UCSD-AML1 (cell line): Measurements from ENCODE around the gene SLC6A5.
A peak's percentile ranks its signal among the peaks of the same experiment; 100 is the strongest.
"Not testable (repeated sequence)": the region's sequence is repeated elsewhere in the genome, so short reads cannot be mapped to it uniquely, and the experiment has no call there.

ENCODE experiments used
- DNase-seq: peaks from one replicate; lab custom pipeline; 2025; ENCODE audit not compliant: unreplicated experiment; lab: John Stamatoyannopoulos, UW

Gene SLC6A5

GRCh38 chr11:20599221-20600019 is at the start of gene SLC6A5:
Gene SLC6A5 (plus strand): TSS chr11:20599608. CDS start chr11:20599673, 65 bp downstream.
- peak; percentile 32 for DNase-seq

GRCh38 chr11:20551096-20551495 is 48.3 kb upstream of the SLC6A5 start:
- DNase-seq, result no peak

- no peak for DNase-seq
Observed at GRCh38 chr11:20555783-20556182, 43.6 kb upstream of the SLC6A5 start.

GRCh38 chr11:20556396-20556795 is 43.0 kb upstream of the SLC6A5 start:
- DNase-seq, result not testable (repeated sequence)

- DNase-seq, result no peak
Observed at GRCh38 chr11:20558741-20559140, 40.7 kb upstream of the SLC6A5 start.

GRCh38 chr11:20559523-20560300 is 39.7 kb upstream of the SLC6A5 start:
- no peak for DNase-seq

GRCh38 chr11:20561915-20562314 is 37.5 kb upstream of the SLC6A5 start:
- no peak for DNase-seq

- DNase-seq, result no peak
Observed at GRCh38 chr11:20563866-20564265, 35.5 kb upstream of the SLC6A5 start.

- DNase-seq, result no peak
Observed at GRCh38 chr11:20564846-20565635, 34.4 kb upstream of the SLC6A5 start.

GRCh38 chr11:20566115-20566514 is 33.3 kb upstream of the SLC6A5 start:
- not testable (repeated sequence) for DNase-seq

GRCh38 chr11:20566591-20567434 is 32.6 kb upstream of the SLC6A5 start:
- DNase-seq, result no peak

- DNase-seq, result not testable (repeated sequence)
Observed at GRCh38 chr11:20579725-20580124, 19.7 kb upstream of the SLC6A5 start.

- no peak for DNase-seq
Observed at GRCh38 chr11:20583201-20583600, 16.2 kb upstream of the SLC6A5 start.

- no peak for DNase-seq
Observed at GRCh38 chr11:20584093-20584774, 15.2 kb upstream of the SLC6A5 start.

GRCh38 chr11:20589796-20590195 is 9.6 kb upstream of the SLC6A5 start:
- no peak for DNase-seq

- DNase-seq, result no peak
Observed at GRCh38 chr11:20590381-20590780, 9.0 kb upstream of the SLC6A5 start.

- DNase-seq, result no peak
Observed at GRCh38 chr11:20592741-20593140, 6.7 kb upstream of the SLC6A5 start.

GRCh38 chr11:20594274-20595061 is 4.9 kb upstream of the SLC6A5 start:
- no peak for DNase-seq

GRCh38 chr11:20595101-20595500 is 4.3 kb upstream of the SLC6A5 start:
- no peak for DNase-seq
